Stimulated activated CD4-positive, alpha-beta T cell treated with anti-CD3 and anti-CD28 coated beads, Interleukin-12 subunit alpha, Interleukin-12 subunit beta, amount 100 ng/mL, for 4 hours (primary cell): ENCODE data around the gene DCN.
"Not testable (repeated sequence)": the region's sequence is repeated elsewhere in the genome, so short reads cannot be mapped to it uniquely, and the experiment has no call there.

ENCODE experiments used
- DNase-seq: peaks from one replicate; pipeline ENCODE4 v3.0.0-alpha.2; 2020

The DCN gene

GRCh38 chr12:91182636-91183455 is at the start of gene DCN:
DCN (minus strand) TSS chr12:91182817; CDS start chr12:91178552, 4,265 bp downstream.
- DNase-seq, result no peak

GRCh38 chr12:91230841-91231240 is 48.2 kb upstream of the DCN start:
- no peak for DNase-seq

- no peak for DNase-seq
Measured at GRCh38 chr12:91226951-91227350, 44.3 kb upstream of the DCN start.

- DNase-seq, result no peak
Measured at GRCh38 chr12:91225316-91225715, 42.7 kb upstream of the DCN start.

GRCh38 chr12:91224401-91224800 is 41.8 kb upstream of the DCN start:
- no peak for DNase-seq

GRCh38 chr12:91222746-91223145 is 40.1 kb upstream of the DCN start:
- DNase-seq, result no peak

- DNase-seq, result no peak
Measured at GRCh38 chr12:91219919-91220318, 37.3 kb upstream of the DCN start.

GRCh38 chr12:91219511-91219910 is 36.9 kb upstream of the DCN start:
- no peak for DNase-seq

GRCh38 chr12:91216871-91217270 is 34.3 kb upstream of the DCN start:
- no peak for DNase-seq

- no peak for DNase-seq
Measured at GRCh38 chr12:91215940-91216454, 33.4 kb upstream of the DCN start.

- DNase-seq, result no peak
Measured at GRCh38 chr12:91211866-91212265, 29.2 kb upstream of the DCN start.

- no peak for DNase-seq
Measured at GRCh38 chr12:91210618-91211017, 28.0 kb upstream of the DCN start.

- DNase-seq, result no peak
Measured at GRCh38 chr12:91210144-91210543, 27.5 kb upstream of the DCN start.

- DNase-seq, result not testable (repeated sequence)
Measured at GRCh38 chr12:91207301-91207700, 24.7 kb upstream of the DCN start.

- DNase-seq, result no peak
Measured at GRCh38 chr12:91205811-91206210, 23.2 kb upstream of the DCN start.

- no peak for DNase-seq
Measured at GRCh38 chr12:91204421-91204820, 21.8 kb upstream of the DCN start.

- no peak for DNase-seq
Measured at GRCh38 chr12:91203610-91204009, 21.0 kb upstream of the DCN start.

- DNase-seq, result no peak
Measured at GRCh38 chr12:91202390-91202789, 19.8 kb upstream of the DCN start.

GRCh38 chr12:91196436-91196835 is 13.8 kb upstream of the DCN start:
- no peak for DNase-seq

GRCh38 chr12:91194500-91194899 is 11.9 kb upstream of the DCN start:
- no peak for DNase-seq

- no peak for DNase-seq
Measured at GRCh38 chr12:91191513-91192111, 9.0 kb upstream of the DCN start.

- DNase-seq, result no peak
Measured at GRCh38 chr12:91189516-91189915, 6.9 kb upstream of the DCN start.

GRCh38 chr12:91188778-91189177 is 6.2 kb upstream of the DCN start:
- no peak for DNase-seq

- DNase-seq, result no peak
Measured at GRCh38 chr12:91186156-91186555, 3.5 kb upstream of the DCN start.
